ENCODE data around the gene ITCH.
"Not testable (repeated sequence)": the region's sequence is repeated elsewhere in the genome, so short reads cannot be mapped to it uniquely, and the experiment has no call there.

The ITCH gene

DNA sequence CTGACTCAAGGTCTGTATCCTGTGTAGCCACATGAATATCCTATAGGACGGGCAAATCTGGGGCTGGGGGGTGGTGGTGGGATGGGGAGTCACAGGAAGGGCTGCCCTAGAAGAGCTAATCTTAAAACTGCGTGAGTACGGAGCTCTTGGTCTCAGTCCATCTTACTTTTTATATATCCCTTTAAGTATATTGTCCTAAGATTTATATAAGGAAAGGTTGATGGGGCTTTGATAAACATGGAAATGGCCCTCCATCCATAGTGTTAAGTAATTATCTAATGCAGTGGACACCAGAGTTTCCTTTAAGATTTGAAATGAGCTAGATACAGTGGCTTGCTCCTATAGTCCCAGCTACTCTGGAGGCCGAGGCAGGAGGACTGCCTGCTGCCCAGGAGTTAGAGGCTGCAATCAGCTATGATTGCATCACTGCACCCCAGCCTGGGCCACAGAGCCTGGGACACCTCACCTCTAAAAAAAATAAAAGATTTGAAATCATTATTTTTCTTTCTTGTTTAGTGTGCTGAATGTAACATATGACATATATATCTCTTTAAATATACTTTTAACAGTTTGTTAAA, 128.9 kb downstream of the ITCH start:
- Histone ChIP-seq H3K9me3 (ENCODE audit: control insufficient read depth, insufficient read depth, low read length) (no peaks in the 10 kb centered on the region), H3K36me3 (ENCODE audit: control insufficient read depth, insufficient read depth, low read length) (peaks cover 80% of the 10 kb centered on the region), H3K4me1 (ENCODE audit: control insufficient read depth, insufficient read depth, low read length) (no peaks in the 10 kb centered on the region)

DNA sequence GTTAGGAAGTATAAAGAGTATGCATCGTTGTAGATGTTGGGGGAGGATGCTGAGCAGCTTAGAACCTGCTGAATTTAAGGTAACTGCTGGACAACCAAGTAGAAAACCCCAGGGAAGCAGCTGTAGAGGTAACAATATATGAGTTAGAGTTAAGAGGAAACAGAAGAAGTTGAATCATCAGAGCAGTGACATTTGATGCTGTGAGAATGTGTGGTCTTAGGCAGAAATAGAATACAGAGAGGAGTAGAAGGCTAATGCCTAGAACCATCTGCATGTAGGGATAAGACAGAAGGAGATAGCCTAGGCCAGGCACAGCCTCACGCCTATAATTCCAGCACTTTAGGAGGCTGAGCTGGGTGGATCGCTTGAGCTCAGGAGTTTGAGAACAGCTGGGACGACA, 130.6 kb downstream of the ITCH start:
- Histone ChIP-seq H3K27me3 (ENCODE audit: control insufficient read depth, insufficient read depth, low read length) (no peaks in the 10 kb centered on the region), H3K36me3 (ENCODE audit: control insufficient read depth, insufficient read depth, low read length) (peaks cover 75% of the 10 kb centered on the region), H3K4me1 (ENCODE audit: control insufficient read depth, insufficient read depth, low read length) (no peaks in the 10 kb centered on the region), H3K9ac (ENCODE audit: low read depth, low read length) (no peak overlapping the region), H3K9me3 (ENCODE audit: control insufficient read depth, insufficient read depth, low read length) (no peaks in the 10 kb centered on the region), H3K27ac (ENCODE audit: low read depth, low read length) (no peak overlapping the region), H3K4me3 (ENCODE audit: low read depth, low read length) (no peak overlapping the region)

More for the DNA sequence above, 128.9 kb downstream of the ITCH start:
- Histone ChIP-seq H3K27ac (ENCODE audit: low read depth, low read length) (no peak overlapping the region), H3K9ac (ENCODE audit: low read depth, low read length) (no peak overlapping the region), H3K27me3 (ENCODE audit: control insufficient read depth, insufficient read depth, low read length) (no peaks in the 10 kb centered on the region), H3K4me3 (ENCODE audit: low read depth, low read length) (no peak overlapping the region)

DNA sequence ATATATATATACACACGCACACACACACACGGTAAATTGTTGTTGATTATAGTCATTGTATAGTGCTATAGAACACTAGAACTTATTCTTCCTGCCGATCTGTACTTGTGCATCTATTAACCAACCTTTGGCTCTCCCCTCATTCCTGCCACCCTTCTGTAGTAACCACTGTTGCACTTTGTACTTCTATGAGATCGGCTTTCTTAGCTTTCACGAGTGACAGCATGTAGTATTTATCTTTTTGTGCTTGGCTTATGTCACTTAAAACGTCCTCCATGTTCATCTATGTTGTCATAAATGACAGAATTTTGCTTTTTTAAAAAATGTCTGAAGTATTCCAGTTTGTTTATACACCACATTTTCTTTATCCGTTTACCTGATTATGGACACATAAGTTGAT, 132.2 kb downstream of the ITCH start:
- Histone ChIP-seq H3K4me3 (ENCODE audit: low read depth, low read length) (no peak overlapping the region), H3K4me1 (ENCODE audit: control insufficient read depth, insufficient read depth, low read length) (no peaks in the 10 kb centered on the region), H3K36me3 (ENCODE audit: control insufficient read depth, insufficient read depth, low read length) (peaks cover 58% of the 10 kb centered on the region), H3K9me3 (ENCODE audit: control insufficient read depth, insufficient read depth, low read length) (no peaks in the 10 kb centered on the region), H3K9ac (ENCODE audit: low read depth, low read length) (no peak overlapping the region), H3K27ac (ENCODE audit: low read depth, low read length) (no peak overlapping the region), H3K27me3 (ENCODE audit: control insufficient read depth, insufficient read depth, low read length) (no peaks in the 10 kb centered on the region)

DNA sequence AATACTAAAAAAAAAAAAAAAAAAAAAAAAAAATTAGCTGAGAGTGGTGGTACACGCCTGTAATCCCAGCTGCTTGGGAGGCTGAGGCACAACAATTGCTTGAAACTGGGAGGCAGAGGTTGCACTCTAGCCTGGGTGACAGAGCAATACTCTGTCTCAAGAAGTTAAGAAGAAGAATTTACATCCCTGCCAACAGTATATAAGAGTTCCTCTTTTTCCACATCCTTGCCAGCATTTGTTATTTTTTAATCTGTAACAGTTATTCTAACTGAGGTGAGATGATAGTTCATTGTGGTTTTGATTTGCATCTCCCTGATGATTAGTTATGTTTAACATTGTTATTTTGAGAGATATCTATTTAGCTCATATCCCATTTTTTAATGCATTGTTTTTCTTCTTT, 132.8 kb downstream of the ITCH start:
- H3K27me3 ChIP-seq (ENCODE audit: control insufficient read depth, insufficient read depth, low read length): no peaks in the 10 kb centered on the region
- H3K9ac ChIP-seq (ENCODE audit: low read depth, low read length): no peak overlapping the region
- H3K36me3 ChIP-seq (ENCODE audit: control insufficient read depth, insufficient read depth, low read length): peaks cover 55% of the 10 kb centered on the region
- H3K4me1 ChIP-seq (ENCODE audit: control insufficient read depth, insufficient read depth, low read length): no peaks in the 10 kb centered on the region
- no peaks in the 10 kb centered on the region for H3K9me3 ChIP-seq (ENCODE audit: control insufficient read depth, insufficient read depth, low read length)
- H3K27ac ChIP-seq (ENCODE audit: low read depth, low read length): no peak overlapping the region
- H3K4me3 ChIP-seq (ENCODE audit: low read depth, low read length): no peak overlapping the region

DNA sequence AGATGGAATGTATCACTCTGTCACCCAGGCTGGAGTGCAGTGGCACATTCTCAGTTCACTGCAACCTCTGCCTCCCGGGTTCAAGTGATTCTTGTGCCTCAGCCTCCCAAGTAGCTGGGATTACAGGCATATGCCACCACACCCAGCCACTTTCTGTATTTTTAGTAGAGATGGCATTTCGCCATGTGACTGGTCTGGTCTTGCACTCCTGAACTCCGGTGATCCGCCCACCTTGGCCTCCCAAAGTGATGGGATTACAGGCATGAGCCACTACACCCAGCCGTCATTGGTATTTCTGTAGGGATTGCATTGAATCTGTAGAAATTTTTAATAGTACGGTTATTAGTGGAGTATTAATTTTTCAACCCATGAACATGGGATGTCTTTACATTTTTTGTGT, 134.5 kb downstream of the ITCH start:
- not testable (repeated sequence) for H3K27ac ChIP-seq (ENCODE audit: low read depth, low read length); H3K9ac ChIP-seq (ENCODE audit: low read depth, low read length); H3K4me3 ChIP-seq (ENCODE audit: low read depth, low read length); H3K9me3 ChIP-seq (ENCODE audit: control insufficient read depth, insufficient read depth, low read length); H3K27me3 ChIP-seq (ENCODE audit: control insufficient read depth, insufficient read depth, low read length); H3K4me1 ChIP-seq (ENCODE audit: control insufficient read depth, insufficient read depth, low read length)
- H3K36me3 ChIP-seq (ENCODE audit: control insufficient read depth, insufficient read depth, low read length): peaks cover 41% of the 10 kb centered on the region

DNA sequence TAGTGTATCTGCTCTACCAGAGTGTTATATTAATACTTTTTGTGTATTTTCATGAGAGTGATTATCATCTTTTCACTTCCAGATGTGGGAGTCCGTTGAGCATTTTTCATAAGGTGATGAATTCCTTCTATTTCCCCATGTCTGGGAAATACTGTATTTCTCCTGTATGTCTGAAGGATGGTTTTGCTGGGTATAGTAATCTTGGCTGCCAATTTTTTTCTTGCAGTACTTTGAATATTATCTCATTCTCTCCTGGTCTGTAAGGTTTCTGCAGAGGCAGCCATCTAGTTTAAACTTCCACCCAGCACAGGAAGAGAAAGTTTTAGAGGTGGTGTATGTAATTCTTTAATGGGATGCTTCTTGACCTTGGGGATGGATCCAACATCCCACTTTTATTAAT, 137.8 kb downstream of the ITCH start:
- Histone ChIP-seq H3K9me3 (ENCODE audit: control insufficient read depth, insufficient read depth, low read length) (no peaks in the 10 kb centered on the region), H3K36me3 (ENCODE audit: control insufficient read depth, insufficient read depth, low read length) (peaks cover 30% of the 10 kb centered on the region), H3K27ac (ENCODE audit: low read depth, low read length) (no peak overlapping the region), H3K4me3 (ENCODE audit: low read depth, low read length) (no peak overlapping the region), H3K9ac (ENCODE audit: low read depth, low read length) (no peak overlapping the region), H3K4me1 (ENCODE audit: control insufficient read depth, insufficient read depth, low read length) (no peaks in the 10 kb centered on the region), H3K27me3 (ENCODE audit: control insufficient read depth, insufficient read depth, low read length) (no peaks in the 10 kb centered on the region)

DNA sequence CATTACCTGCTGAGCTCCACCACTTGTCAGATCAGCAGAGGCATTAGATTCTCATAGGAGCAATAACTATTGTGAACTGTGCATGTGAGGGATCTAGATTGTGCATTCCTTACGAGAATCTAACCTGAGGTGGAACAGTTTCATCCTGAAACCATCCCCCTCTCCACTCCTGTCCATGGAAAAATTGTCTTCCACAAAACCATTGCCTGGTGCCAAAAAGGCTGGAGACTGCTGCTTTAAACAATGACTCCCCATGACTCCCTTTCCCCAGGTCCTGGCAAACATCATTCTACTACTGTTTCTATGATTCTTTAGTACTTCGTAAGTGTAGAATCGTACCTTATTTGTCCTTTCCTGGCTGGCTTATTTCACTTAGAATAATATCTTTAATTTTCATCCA, 143.4 kb downstream of the ITCH start:
- no peaks in the 10 kb centered on the region for H3K4me1 ChIP-seq (ENCODE audit: control insufficient read depth, insufficient read depth, low read length)
- no peak overlapping the region for H3K9ac ChIP-seq (ENCODE audit: low read depth, low read length)
- H3K27ac ChIP-seq (ENCODE audit: low read depth, low read length): no peak overlapping the region
- H3K9me3 ChIP-seq (ENCODE audit: control insufficient read depth, insufficient read depth, low read length): no peaks in the 10 kb centered on the region
- no peak overlapping the region for H3K4me3 ChIP-seq (ENCODE audit: low read depth, low read length)
- H3K36me3 ChIP-seq (ENCODE audit: control insufficient read depth, insufficient read depth, low read length): peaks cover 57% of the 10 kb centered on the region
- no peaks in the 10 kb centered on the region for H3K27me3 ChIP-seq (ENCODE audit: control insufficient read depth, insufficient read depth, low read length)

DNA sequence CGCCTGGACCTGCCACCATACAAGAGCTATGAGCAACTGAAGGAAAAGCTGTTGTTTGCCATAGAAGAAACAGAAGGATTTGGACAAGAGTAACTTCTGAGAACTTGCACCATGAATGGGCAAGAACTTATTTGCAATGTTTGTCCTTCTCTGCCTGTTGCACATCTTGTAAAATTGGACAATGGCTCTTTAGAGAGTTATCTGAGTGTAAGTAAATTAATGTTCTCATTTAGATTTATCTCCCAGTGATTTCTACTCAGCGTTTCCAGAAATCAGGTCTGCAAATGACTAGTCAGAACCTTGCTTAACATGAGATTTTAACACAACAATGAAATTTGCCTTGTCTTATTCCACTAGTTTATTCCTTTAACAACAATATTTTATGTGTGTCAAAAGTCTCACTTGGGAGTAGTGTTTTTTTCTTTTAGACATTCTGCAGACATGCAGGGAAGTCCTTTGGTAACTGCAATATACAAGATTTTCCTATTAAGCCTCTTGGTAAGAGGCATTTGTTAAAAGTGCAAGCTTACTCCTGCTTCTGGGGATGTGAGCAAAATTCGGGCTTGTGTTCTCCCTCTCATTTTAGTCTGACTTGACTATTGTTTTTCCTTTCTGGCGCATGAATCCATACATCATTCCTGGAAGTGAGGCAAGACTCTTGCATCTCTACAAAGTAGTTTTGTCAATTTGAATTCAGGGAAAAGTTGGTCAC, 144.8 kb downstream of the ITCH start:
- Histone ChIP-seq H3K9ac (ENCODE audit: low read depth, low read length) (no peak overlapping the region), H3K9me3 (ENCODE audit: control insufficient read depth, insufficient read depth, low read length) (no peaks in the 10 kb centered on the region), H3K27me3 (ENCODE audit: control insufficient read depth, insufficient read depth, low read length) (no peaks in the 10 kb centered on the region), H3K36me3 (ENCODE audit: control insufficient read depth, insufficient read depth, low read length) (peaks cover 63% of the 10 kb centered on the region), H3K4me3 (ENCODE audit: low read depth, low read length) (no peak overlapping the region), H3K4me1 (ENCODE audit: control insufficient read depth, insufficient read depth, low read length) (no peaks in the 10 kb centered on the region), H3K27ac (ENCODE audit: low read depth, low read length) (peak overlapping the region; percentile 2)

DNA sequence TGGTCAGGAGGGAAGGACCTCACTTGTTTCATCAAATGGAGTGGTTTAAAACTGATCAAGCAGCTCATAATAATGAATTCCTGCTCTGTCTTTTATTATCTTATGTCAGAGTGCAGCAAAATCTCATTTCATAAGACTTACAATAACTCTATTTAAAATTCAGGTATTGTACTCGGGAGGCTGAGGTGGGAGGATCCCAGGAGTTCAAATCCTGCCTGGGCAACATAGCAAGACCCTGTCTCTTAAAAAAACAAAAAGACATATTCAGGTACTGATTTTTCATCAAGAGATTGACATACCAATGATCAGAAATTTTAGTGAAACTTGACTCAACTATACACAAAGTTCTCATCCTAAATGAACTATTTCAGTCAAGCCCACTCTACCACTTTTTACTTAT, 147.5 kb downstream of the ITCH start:
- H3K9me3 ChIP-seq (ENCODE audit: control insufficient read depth, insufficient read depth, low read length): no peaks in the 10 kb centered on the region
- 0 out of 2 replicates have a peak, but pooled peaks cover 5% of the 10 kb centered on the region for H3K4me1 ChIP-seq (ENCODE audit: control insufficient read depth, insufficient read depth, low read length)
- no peak overlapping the region for H3K9ac ChIP-seq (ENCODE audit: low read depth, low read length)
- no peaks in the 10 kb centered on the region for H3K27me3 ChIP-seq (ENCODE audit: control insufficient read depth, insufficient read depth, low read length)
- H3K27ac ChIP-seq (ENCODE audit: low read depth, low read length): no peak overlapping the region
- no peak overlapping the region for H3K4me3 ChIP-seq (ENCODE audit: low read depth, low read length)
- peaks cover 45% of the 10 kb centered on the region for H3K36me3 ChIP-seq (ENCODE audit: control insufficient read depth, insufficient read depth, low read length)

DNA sequence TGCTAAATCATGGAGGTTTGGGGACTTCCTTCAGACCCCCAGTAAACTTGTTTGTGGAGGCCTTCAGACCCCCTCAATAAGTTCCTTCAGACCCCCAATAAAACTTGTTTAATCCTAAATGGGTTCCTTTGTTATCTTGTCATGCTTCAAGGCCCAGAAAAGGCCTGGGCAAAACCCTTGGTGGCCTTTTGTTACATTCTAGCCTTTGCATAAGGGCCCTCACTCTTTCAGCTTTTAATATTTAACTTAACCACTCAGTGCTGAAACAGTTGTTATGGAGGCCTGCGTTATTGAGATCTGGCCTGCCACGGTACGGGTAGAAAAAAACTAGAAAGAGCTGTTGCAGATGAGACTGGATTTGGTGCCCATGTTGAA, 148.8 kb downstream of the ITCH start:
- Histone ChIP-seq H3K9me3 (ENCODE audit: control insufficient read depth, insufficient read depth, low read length) (no peaks in the 10 kb centered on the region), H3K36me3 (ENCODE audit: control insufficient read depth, insufficient read depth, low read length) (peaks cover 34% of the 10 kb centered on the region), H3K9ac (ENCODE audit: low read depth, low read length) (no peak overlapping the region), H3K4me1 (ENCODE audit: control insufficient read depth, insufficient read depth, low read length) (0 out of 2 replicates have a peak, but pooled peaks cover 5% of the 10 kb centered on the region), H3K27ac (ENCODE audit: low read depth, low read length) (no peak overlapping the region), H3K4me3 (ENCODE audit: low read depth, low read length) (no peak overlapping the region), H3K27me3 (ENCODE audit: control insufficient read depth, insufficient read depth, low read length) (no peaks in the 10 kb centered on the region)

DNA sequence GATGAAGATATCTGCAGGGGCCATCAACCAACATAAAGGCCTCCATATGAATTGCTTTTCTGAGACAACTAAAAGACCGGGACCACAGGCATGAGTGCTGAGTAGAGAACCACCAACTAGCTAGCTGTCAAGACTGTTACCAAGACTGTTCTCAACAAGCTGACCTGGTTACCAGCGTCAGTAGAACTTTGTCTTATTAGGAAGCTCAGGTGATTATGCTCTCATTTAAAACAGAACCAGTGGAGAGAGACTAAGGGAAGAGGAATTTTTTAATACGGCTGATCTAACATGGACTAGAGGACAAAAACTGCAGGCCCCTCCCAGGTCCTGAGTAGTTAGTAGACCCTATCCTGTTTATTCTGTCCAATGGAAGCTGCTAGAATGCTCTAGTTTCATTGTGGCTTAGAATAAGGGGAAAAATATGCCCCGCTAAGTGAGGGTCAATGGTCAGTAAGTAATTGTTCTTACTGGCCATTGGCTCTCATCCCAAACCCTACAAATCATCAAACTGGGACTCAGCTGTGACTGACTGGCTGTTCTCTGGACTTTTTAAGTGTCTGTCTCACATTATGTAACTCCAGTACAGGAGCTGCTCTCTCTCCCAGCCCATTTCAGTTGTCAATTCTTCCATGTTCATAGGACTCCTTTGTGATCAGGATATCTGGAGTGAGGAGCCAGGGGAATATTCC, 149.3 kb downstream of the ITCH start:
- no peak overlapping the region for H3K4me3 ChIP-seq (ENCODE audit: low read depth, low read length)
- no peak overlapping the region for H3K27ac ChIP-seq (ENCODE audit: low read depth, low read length)

More for the DNA sequence above, 149.3 kb downstream of the ITCH start:
- Histone ChIP-seq H3K4me1 (ENCODE audit: control insufficient read depth, insufficient read depth, low read length) (0 out of 2 replicates have a peak, but pooled peaks cover 5% of the 10 kb centered on the region), H3K27me3 (ENCODE audit: control insufficient read depth, insufficient read depth, low read length) (no peaks in the 10 kb centered on the region), H3K9ac (ENCODE audit: low read depth, low read length) (no peak overlapping the region), H3K9me3 (ENCODE audit: control insufficient read depth, insufficient read depth, low read length) (no peaks in the 10 kb centered on the region), H3K36me3 (ENCODE audit: control insufficient read depth, insufficient read depth, low read length) (peaks cover 31% of the 10 kb centered on the region)

All from HUES48 (cell line).